Lung (tissue), 12 donors: ENCODE data around the gene NOS1. TPM values are rescaled to one million over a fixed set of nuclear protein-coding genes. Genes with fewer than 3 reads are reported as not detected.
A peak's percentile ranks its signal among the peaks of the same experiment; 100 is the strongest.

Experiments used
- ATAC-seq: fragments of 200-7000 bp; cut with Tn5 transposase; one replicate; pipeline ENCODE4 v1.9.1; 2020; ENCODE audit warnings: moderate number of reproducible peaks; ENCODE audit not compliant: insufficient read depth, low FRiP score
- DNase-seq, 3 donors: peaks; one replicate each; pipeline ENCODE4 v3.0.0-alpha.2; 2013 to 2017
- H3K27ac ChIP-seq, 2 donors: one replicate each; pipeline ENCODE4 v1.5.1; 2013; ENCODE audit warnings: mild to moderate bottlenecking in 2 of 2, moderate library complexity in 2 of 2, control low read depth in 1 of 2, inconsistent platforms in 1 of 2, low read depth in 1 of 2, low read length in 1 of 2
- H3K27me3 ChIP-seq, 3 donors: one replicate each; pipeline ENCODE4 v1.5.1; 2013; ENCODE audit warnings: low read length in 2 of 3; ENCODE audit not compliant: control insufficient read depth in 3 of 3, insufficient read depth in 3 of 3
- H3K36me3 ChIP-seq, 4 donors: one replicate each; pipeline ENCODE4 v1.5.1; 2013; ENCODE audit warnings: low read length in 4 of 4, mild to moderate bottlenecking in 1 of 4, moderate library complexity in 1 of 4; ENCODE audit not compliant: control insufficient read depth in 4 of 4, insufficient read depth in 4 of 4
- H3K4me1 ChIP-seq, 5 donors: one replicate each; pipeline ENCODE4 v1.5.1; 2013; ENCODE audit warnings: low read length in 5 of 5, mild to moderate bottlenecking in 2 of 5, moderate library complexity in 1 of 5; ENCODE audit not compliant: control insufficient read depth in 5 of 5, insufficient read depth in 5 of 5
- H3K4me3 ChIP-seq: one replicate; pipeline ENCODE4 v1.5.1; 2013; ENCODE audit warnings: mild to moderate bottlenecking, control low read depth, moderate library complexity
- H3K9ac ChIP-seq, 2 donors: one replicate each; pipeline ENCODE4 v1.5.1; 2013; ENCODE audit warnings: low read length in 2 of 2, control low read depth in 1 of 2; ENCODE audit not compliant: insufficient read depth in 1 of 2
- H3K9me3 ChIP-seq, 4 donors: one replicate each; pipeline ENCODE4 v1.5.1; 2013; ENCODE audit warnings: low read length in 3 of 4, mild to moderate bottlenecking in 1 of 4, moderate library complexity in 1 of 4; ENCODE audit not compliant: control insufficient read depth in 4 of 4, insufficient read depth in 3 of 4
- WGBS, 2 donors: extraction: QIAGEN DNeasy Blood & Tissue Kit; methylation state at CpG; one replicate each; pipeline ENCODE4 v1.1.7; 2013; 5-methylcytosine and 5-hydroxymethylcytosine counted together
- polyA plus RNA-seq, 2 donors: library from polyadenylated mRNA; stranded (reverse); fragments of 200-250 nt; gene quantifications; one replicate each; pipeline ENCODE4 v1.2.1, GENCODE V29; 2013
- total RNA-seq, 2 donors: library from RNA; depleted of rRNA in 1 of 2; stranded (reverse); fragments of >200 nt in 1 of 2; gene quantifications; one replicate each; pipeline ENCODE4 v1.2.1, GENCODE V29; 2014 to 2021
- TF ChIP-seq, protein P1 (sequence below): IDR thresholded peaks from 2 replicates; pipeline ENCODE4 v1.5.1; 2012; ENCODE audit warnings: mild to moderate bottlenecking; ENCODE audit errors: control extremely low read depth, extremely low read depth
- donor health status: control.
- donor health status: control.
- donor health status: Bipolar disorder and iron deficiency.
- donor health status: healthy.
- donor health status: DM: yes; HTN: yes; CAD: no.

NOS1 gene
- total and polyA plus RNA-seq, 4 donors = 0.25 to 2.4 (median 0.74) TPM

- no peaks in the 10 kb centered on the region for H3K36me3 ChIP-seq
- H3K9ac ChIP-seq = no peak overlapping the region
- 79 to 80% methylated on average over 4 of the region's 4 CpGs for WGBS, 2 donors
- no peak for DNase-seq
- TF ChIP-seq, protein P1, sequence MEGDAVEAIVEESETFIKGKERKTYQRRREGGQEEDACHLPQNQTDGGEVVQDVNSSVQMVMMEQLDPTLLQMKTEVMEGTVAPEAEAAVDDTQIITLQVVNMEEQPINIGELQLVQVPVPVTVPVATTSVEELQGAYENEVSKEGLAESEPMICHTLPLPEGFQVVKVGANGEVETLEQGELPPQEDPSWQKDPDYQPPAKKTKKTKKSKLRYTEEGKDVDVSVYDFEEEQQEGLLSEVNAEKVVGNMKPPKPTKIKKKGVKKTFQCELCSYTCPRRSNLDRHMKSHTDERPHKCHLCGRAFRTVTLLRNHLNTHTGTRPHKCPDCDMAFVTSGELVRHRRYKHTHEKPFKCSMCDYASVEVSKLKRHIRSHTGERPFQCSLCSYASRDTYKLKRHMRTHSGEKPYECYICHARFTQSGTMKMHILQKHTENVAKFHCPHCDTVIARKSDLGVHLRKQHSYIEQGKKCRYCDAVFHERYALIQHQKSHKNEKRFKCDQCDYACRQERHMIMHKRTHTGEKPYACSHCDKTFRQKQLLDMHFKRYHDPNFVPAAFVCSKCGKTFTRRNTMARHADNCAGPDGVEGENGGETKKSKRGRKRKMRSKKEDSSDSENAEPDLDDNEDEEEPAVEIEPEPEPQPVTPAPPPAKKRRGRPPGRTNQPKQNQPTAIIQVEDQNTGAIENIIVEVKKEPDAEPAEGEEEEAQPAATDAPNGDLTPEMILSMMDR = no peak
- peaks cover 0 to 14% (median 5%) of the 10 kb centered on the region in 3 donors for H3K27me3 ChIP-seq
- ATAC-seq = no peak
- no peak overlapping the region for H3K4me3 ChIP-seq
- no peak overlapping the region for H3K27ac ChIP-seq
- peaks cover 0 to 2% (median 0%) of the 10 kb centered on the region in 4 donors for H3K9me3 ChIP-seq
- no peaks in the 10 kb centered on the region for H3K4me1 ChIP-seq
These were observed 19.2 kb downstream of the NOS1 start for GRCh38 chr12:117342247-117342646.

DNA sequence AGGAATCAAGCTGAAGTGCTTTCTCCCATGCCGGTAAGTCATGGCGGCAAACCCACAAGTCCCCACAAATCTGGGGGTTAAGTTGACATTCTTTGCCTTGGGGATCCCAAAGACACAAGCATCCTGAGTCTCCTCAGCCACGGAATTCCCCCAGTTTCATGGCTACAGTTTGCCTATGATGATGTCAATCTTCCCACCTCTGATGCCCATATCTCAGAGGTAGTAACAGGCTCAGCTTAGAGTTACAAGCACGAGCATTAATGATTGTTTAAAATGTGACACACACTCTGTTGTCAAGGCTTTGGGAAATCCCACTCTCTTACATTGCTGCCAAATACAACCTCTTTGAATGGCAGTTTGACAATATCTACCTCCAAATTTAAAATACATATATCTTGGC is 22.3 kb downstream of the NOS1 start:
- 44 to 61% methylated on average over 4 of the region's 4 CpGs for WGBS, 2 donors
- ATAC-seq (no peak), DNase-seq (no peak)
- H3K36me3 ChIP-seq = no peaks in the 10 kb centered on the region
- no peak overlapping the region for H3K9ac ChIP-seq
- H3K4me1 ChIP-seq = peaks cover 0 to 8% (median 0%) of the 10 kb centered on the region in 5 donors
- TF ChIP-seq, protein P1 = no peak
- peaks cover 0 to 2% (median 0%) of the 10 kb centered on the region in 4 donors for H3K9me3 ChIP-seq
- H3K4me3 ChIP-seq = no peak overlapping the region
- H3K27me3 ChIP-seq = peaks cover 0 to 30% (median 12%) of the 10 kb centered on the region in 3 donors
- no peak overlapping the region for H3K27ac ChIP-seq

GRCh38 chr12:117334855-117335587 is 26.4 kb downstream of the NOS1 start:
- no peak overlapping the region for H3K9ac ChIP-seq
- H3K27ac ChIP-seq = no peak overlapping the region
- H3K36me3 ChIP-seq = no peaks in the 10 kb centered on the region
- H3K4me3 ChIP-seq = no peak overlapping the region
- no peaks in the 10 kb centered on the region for H3K9me3 ChIP-seq
- TF ChIP-seq, protein P1 = no peak
- WGBS, 2 donors = 26 to 28% methylated on average over 21 of the region's 21 CpGs
- ATAC-seq (no peak), DNase-seq (peak in 2 of 3 donors; percentile 24 to 32)
- peaks cover 0 to 46% (median 17%) of the 10 kb centered on the region in 3 donors for H3K27me3 ChIP-seq
- H3K4me1 ChIP-seq = peaks cover 0 to 12% (median 0%) of the 10 kb centered on the region in 5 donors
